Heart right ventricle (tissue), 16 donors: ENCODE measurements around the gene SLAMF9. TPM values are rescaled to one million over a fixed set of nuclear protein-coding genes. Genes with fewer than 3 reads are reported as not detected.

Experiments used
- ATAC-seq, 8 donors: fragments of 200-7000 bp; cut with Tn5 transposase; one replicate each; pipeline ENCODE4 v1.9.1; 2020; ENCODE audit warnings: mild to moderate bottlenecking in 8 of 8, moderate library complexity in 8 of 8, moderate number of reproducible peaks in 1 of 8
- DNase-seq, 2 donors: peaks; one replicate each; pipeline ENCODE4 v3.0.0-alpha.2; 2020
- H3K27ac ChIP-seq, 10 donors: fragments of 200-600 bp; sonication (generic) in 2 of 10; one replicate each; pipeline versions ENCODE4 v1.5.0 to v1.8.0; 2020 to 2022; ENCODE audit warnings: mild to moderate bottlenecking in 3 of 10
- H3K27me3 ChIP-seq, 7 donors: fragments of 200-600 bp; one replicate each; pipeline ENCODE4 v1.8.0; 2021 to 2022; ENCODE audit warnings: mild to moderate bottlenecking in 2 of 7
- H3K36me3 ChIP-seq, 9 donors: fragments of 200-600 bp; sonication (generic) in 1 of 9; one replicate each; pipeline versions ENCODE4 v1.5.0 to v1.8.0; 2020 to 2022; ENCODE audit warnings: mild to moderate bottlenecking in 2 of 9
- H3K4me1 ChIP-seq, 9 donors: fragments of 200-600 bp; sonication (generic) in 1 of 9; one replicate each; pipeline versions ENCODE4 v1.5.0 to v1.8.0; 2020 to 2022; ENCODE audit warnings: mild to moderate bottlenecking in 4 of 9
- H3K4me3 ChIP-seq, 10 donors: fragments of 200-600 bp; sonication (generic) in 2 of 10; one replicate each; pipeline versions ENCODE4 v1.5.0 to v1.8.0; 2020 to 2022; ENCODE audit warnings: mild to moderate bottlenecking in 7 of 10, moderate library complexity in 2 of 10
- H3K9me3 ChIP-seq, 11 donors: fragments of 200-600 bp in 10 of 11; sonication (generic) in 2 of 11; one replicate each; pipeline versions ENCODE4 v1.5.0 to v1.8.0; 2013 to 2022; ENCODE audit warnings: mild to moderate bottlenecking in 2 of 11, control low read depth in 1 of 11, moderate library complexity in 1 of 11
- WGBS, 2 donors: extraction: QIAGEN DNeasy Blood & Tissue Kit; methylation state at CpG; one replicate each; pipeline ENCODE4 v1.1.7; 2013; ENCODE audit warnings: inconsistent platforms in 1 of 2; 5-methylcytosine and 5-hydroxymethylcytosine counted together
- intact Hi-C, 10 donors: fragments of 100-400 bp; cut with DNase I; formaldehyde crosslinking; loops; one replicate each; pipeline versions ENCODE4 v1.11.1 to v1.14.2; 2022
- polyA plus RNA-seq, 2 donors: library from polyadenylated mRNA; stranded (reverse); fragments of 200-250 nt; gene quantifications; one replicate each; pipeline ENCODE4 v1.2.3, GENCODE V29; 2013
- total RNA-seq, 10 donors: library from RNA; stranded (reverse); fragmentation: NEBNext Ultra II Directional in 3 of 10; extraction: Animal tissue kit (Norgen Biotek cat#: 25700) in 3 of 10; gene quantifications; one replicate each; pipeline versions ENCODE4 v1.2.1 to v1.2.4, GENCODE V29; 2021 to 2023
- TF ChIP-seq, protein P1 (sequence below), 9 donors: fragments of 200-600 bp; sonication (generic) in 2 of 9; IDR thresholded peaks; one replicate each; pipeline versions ENCODE4 v1.5.0 to v1.8.0; 2021 to 2022; ENCODE audit warnings: antibody characterized with exemption in 9 of 9, mild to moderate bottlenecking in 5 of 9, moderate library complexity in 1 of 9
- donor health status: Arrhythmogenic right ventricular cardiomyopathy.
- donor health status: ischemic (EF 13 %, LVEDD 7.1; RV severe dilation, severe dysfunction).
- donor health status: healthy with polysubstance abuse.
- donor health status: DM: no; HTN: yes; CAD: no.
- donor health status: DM: no; HTN: no; CAD: no.
- donor health status: ischemic (EF 25% LVEDD 6.9; RV normal size, moderate dysfunction).
- donor health status: ischemic (EF 25% LVEDD 5.7; RV mildly dilated, moderate dysfunction).
- donor health status: healthy.
- donor health status: DM: yes; HTN: yes; CAD: no.
- donor health status: Ischemic cardiomyopathy.
- donor health status: ischemic (EF 35%, LVEDD 5.7; RV mildly dilated, moderate dysfunction).
- donor health status: nonischemic (EF 11% LVEDD 7.7; RV severe dilation, severe dysfunction).
- donor health status: DM: yes; HTN: yes; CAD: no.
- donor health status: PGD.
- donor health status: ischemic (EF 29% LVEDD 5.4; RV normal size, mild dysfunction).
- donor health status: nonischemic (EF 23%, LVEDD 6.1; RV moderate dilation, normal function).

The SLAMF9 gene
- total and polyA plus RNA-seq, 12 donors = 0.13 TPM; not detected in 11

DNA sequence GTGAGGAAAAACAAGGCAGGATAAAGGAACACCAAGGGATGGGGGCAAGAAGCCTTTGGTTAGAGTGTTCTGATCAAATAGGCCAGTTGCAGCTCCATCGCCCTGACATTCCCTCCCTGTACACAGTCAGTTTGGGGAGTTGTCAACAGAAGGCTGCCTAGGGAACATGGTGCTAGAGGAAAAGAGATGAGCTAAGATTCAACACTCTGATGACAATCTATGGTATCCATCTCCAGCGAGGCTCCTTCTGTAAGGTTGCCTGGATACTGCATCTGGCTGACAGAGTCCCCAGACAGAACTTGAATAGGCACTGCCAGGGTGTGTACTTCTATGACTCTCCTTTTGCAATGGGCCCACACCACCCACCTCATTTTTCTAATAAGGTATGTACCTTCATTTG lies 11.2 kb upstream of the SLAMF9 start:
- TF ChIP-seq, protein P1, sequence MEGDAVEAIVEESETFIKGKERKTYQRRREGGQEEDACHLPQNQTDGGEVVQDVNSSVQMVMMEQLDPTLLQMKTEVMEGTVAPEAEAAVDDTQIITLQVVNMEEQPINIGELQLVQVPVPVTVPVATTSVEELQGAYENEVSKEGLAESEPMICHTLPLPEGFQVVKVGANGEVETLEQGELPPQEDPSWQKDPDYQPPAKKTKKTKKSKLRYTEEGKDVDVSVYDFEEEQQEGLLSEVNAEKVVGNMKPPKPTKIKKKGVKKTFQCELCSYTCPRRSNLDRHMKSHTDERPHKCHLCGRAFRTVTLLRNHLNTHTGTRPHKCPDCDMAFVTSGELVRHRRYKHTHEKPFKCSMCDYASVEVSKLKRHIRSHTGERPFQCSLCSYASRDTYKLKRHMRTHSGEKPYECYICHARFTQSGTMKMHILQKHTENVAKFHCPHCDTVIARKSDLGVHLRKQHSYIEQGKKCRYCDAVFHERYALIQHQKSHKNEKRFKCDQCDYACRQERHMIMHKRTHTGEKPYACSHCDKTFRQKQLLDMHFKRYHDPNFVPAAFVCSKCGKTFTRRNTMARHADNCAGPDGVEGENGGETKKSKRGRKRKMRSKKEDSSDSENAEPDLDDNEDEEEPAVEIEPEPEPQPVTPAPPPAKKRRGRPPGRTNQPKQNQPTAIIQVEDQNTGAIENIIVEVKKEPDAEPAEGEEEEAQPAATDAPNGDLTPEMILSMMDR (IDR thresholded peaks at IDR 0.05) = no peak
- Histone ChIP-seq H3K4me3 (no peak overlapping the region), H3K9me3 (no peaks in the 10 kb centered on the region), H3K27ac (no peak overlapping the region), H3K27me3 (peaks cover 0 to 30% (median 6%) of the 10 kb centered on the region in 7 donors), H3K36me3 (no peaks in the 10 kb centered on the region), H3K4me1 (no peaks in the 10 kb centered on the region)
- intact Hi-C loops = no loop called here
- WGBS, 2 donors = 82 to 87% methylated on average over 2 of the region's 2 CpGs
- no peak for DNase-seq
- ATAC-seq = no peak

- Histone ChIP-seq H3K27ac (no peak overlapping the region), H3K9me3 (no peaks in the 10 kb centered on the region), H3K4me3 (no peak overlapping the region), H3K27me3 (peaks cover 0 to 23% (median 6%) of the 10 kb centered on the region in 7 donors), H3K4me1 (no peaks in the 10 kb centered on the region), H3K36me3 (no peaks in the 10 kb centered on the region)
- WGBS, 2 donors = 60 to 69% methylated on average over 3 of the region's 3 CpGs
- intact Hi-C loops = no loop called here
- no peak for DNase-seq
- ATAC-seq = no peak
- TF ChIP-seq, protein P1 (IDR thresholded peaks at IDR 0.05) = no peak
Observed at GRCh38 chr1:159964144-159964543, 10.1 kb upstream of the SLAMF9 start.

- H3K4me3 ChIP-seq = no peak overlapping the region
- intact Hi-C loops = no loop called here
- WGBS, 2 donors = 93% methylated on average over 11 of the region's 11 CpGs
- no peaks in the 10 kb centered on the region for H3K9me3 ChIP-seq
- H3K27me3 ChIP-seq = peaks cover 0 to 15% (median 6%) of the 10 kb centered on the region in 7 donors
- ATAC-seq (no peak), DNase-seq (no peak)
- no peak overlapping the region for H3K27ac ChIP-seq
- no peaks in the 10 kb centered on the region for H3K4me1 ChIP-seq
- no peaks in the 10 kb centered on the region for H3K36me3 ChIP-seq
- TF ChIP-seq, protein P1 (IDR thresholded peaks at IDR 0.05) = no peak
Observed at GRCh38 chr1:159962176-159962575, 8.1 kb upstream of the SLAMF9 start.

DNA sequence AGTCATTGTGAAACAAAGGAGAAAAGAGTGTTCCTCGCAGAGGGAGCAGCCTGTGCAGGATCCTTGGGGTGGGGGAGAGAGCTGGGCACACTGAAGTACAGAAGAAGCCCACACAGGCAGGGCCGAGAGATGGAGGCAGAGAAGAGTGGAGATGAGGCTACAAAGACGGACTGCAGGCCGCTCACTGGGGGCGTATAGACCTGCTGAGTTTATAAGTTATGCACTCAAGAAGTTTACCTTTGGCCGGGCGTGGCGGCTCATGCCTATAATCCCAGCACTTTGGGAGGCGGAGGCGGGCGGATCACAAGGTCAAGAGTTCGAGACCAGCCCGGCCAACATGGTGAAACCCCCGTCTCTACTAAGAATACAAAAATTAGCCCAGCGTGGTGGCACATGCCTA lies 7.6 kb upstream of the SLAMF9 start:
- no peak for ATAC-seq
- Histone ChIP-seq H3K36me3 (no peaks in the 10 kb centered on the region), H3K27ac (no peak overlapping the region), H3K4me3 (peak overlapping the region in 3 of 10 donors; percentile 0 to 14 (median 2)), H3K27me3 (peaks cover 0 to 13% (median 6%) of the 10 kb centered on the region in 7 donors), H3K4me1 (no peaks in the 10 kb centered on the region), H3K9me3 (no peaks in the 10 kb centered on the region)
- intact Hi-C loops = no loop called here
- TF ChIP-seq, protein P1 (IDR thresholded peaks at IDR 0.05) = no peak
- 83 to 93% methylated on average over 15 of the region's 15 CpGs for WGBS, 2 donors
- no peak for DNase-seq
